G401.6 (cell line): ENCODE measurements around the gene LEMD3.

Experiments used
- FAIRE-seq: peaks from 2 replicates; lab custom pipeline; 2012; peaks lifted over from hg19 to GRCh38; lab: Jason Lieb, UNC

Gene LEMD3

DNA sequence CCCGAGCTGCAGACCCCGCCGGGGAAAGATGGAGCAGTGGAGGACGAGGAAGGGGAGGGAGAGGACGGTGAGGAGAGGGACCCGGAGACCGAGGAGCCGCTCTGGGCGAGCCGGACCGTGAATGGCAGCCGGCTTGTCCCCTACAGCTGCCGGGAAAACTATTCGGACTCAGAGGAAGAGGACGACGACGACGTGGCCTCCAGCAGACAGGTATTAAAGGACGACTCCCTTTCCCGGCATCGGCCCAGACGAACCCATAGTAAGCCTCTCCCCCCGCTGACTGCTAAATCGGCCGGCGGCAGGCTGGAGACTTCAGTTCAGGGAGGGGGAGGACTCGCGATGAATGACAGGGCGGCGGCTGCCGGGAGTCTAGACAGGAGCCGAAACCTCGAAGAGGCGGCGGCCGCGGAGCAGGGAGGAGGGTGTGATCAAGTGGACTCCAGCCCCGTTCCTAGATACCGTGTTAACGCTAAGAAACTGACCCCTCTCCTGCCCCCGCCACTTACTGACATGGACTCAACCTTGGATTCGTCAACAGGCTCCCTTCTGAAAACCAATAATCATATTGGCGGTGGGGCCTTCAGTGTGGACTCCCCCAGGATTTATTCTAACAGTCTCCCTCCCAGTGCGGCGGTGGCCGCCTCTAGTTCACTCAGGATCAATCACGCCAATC, 962 bp downstream of the LEMD3 start:
- no peak for FAIRE-seq

DNA sequence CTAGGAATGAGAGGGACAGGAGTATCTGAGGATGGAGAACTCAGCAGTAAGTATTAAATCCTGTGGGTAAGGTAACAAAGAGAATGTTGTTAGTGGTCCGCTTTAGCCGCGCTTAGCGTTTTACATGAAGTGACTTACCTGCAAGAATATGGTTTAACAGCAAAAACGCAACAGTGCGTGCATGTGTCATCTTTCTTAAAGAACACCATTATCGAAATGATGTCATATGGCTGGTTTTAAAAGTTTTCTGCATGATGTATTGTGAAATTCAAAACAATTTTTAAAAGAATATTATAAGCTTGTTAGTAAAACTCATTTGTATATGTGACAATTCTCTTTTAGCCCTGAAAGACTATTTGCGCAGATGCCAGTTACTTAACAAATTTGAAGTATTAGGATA, 1.7 kb downstream of the LEMD3 start:
- no peak for FAIRE-seq

DNA sequence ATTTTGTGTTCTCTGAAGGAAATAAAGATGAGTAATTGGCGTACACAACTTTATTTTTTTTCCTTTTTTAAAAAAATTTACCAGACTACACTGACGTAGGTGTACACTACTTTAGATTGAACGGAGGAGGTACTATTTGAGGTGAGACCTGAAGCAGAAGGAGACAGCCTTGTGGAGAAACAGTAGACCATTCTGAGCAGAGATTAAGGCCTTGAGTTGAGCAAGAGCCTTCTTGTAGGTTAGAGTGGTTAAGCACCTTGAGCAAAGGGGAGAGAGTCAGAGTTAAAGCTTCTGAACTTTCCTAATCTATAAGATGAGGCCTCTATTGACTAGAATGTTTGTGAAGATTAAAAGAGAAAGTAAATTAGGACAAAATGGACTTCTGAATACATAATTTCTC, 2.5 kb downstream of the LEMD3 start:
- FAIRE-seq = peak; percentile 80

DNA sequence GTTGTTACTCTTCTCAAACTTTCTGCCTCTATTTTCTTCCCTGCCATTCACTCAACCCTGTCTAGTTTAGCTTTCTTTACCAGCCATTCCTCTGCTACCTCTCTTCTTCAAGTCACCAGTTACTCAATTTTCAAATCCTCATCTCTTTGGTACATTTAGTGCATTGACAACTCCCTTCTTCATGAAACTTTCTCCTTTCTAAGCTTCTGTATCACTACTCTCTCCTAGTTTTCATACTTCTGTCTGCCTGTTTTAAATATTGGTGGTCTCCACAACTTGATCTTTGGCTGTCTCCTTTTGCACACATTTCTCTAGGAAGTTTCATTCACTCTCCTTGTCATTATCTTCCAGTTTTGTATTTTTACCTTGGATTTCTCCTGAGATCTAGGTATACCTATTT, 6.0 kb downstream of the LEMD3 start:
- no peak for FAIRE-seq

DNA sequence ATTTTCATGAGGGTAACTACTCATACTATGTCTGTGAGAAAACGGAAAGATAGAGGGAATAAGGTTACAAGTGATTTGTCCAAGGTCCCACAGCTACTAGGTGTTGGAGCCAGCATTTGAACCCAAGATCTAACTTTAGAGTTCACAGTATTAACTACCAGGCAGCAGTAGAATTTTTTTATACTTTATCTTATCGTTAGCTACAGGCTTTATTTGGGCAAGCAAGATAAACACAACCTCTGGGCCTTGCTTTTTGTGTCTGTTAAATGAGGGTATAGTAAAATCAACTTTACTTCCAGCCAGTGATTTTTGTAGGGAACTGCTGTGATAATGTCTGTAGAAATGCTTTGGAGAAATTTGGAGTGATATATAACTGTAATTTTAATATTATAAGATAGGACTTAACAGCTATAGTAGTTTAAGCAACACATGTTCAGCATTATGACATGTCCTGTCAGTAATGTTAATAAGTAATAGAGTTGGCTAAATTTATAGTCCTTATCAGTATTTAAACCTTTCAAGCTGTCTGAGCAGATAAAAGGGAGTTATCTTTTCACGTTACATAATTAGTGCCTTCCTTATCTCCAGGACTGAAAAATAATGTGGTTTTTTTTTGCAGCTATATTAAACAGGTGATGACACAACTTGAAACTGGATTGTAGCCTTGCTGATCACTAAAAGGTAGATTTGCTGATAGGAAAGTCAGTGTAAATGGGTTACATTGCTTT, 12.8 kb downstream of the LEMD3 start:
- FAIRE-seq = no peak

DNA sequence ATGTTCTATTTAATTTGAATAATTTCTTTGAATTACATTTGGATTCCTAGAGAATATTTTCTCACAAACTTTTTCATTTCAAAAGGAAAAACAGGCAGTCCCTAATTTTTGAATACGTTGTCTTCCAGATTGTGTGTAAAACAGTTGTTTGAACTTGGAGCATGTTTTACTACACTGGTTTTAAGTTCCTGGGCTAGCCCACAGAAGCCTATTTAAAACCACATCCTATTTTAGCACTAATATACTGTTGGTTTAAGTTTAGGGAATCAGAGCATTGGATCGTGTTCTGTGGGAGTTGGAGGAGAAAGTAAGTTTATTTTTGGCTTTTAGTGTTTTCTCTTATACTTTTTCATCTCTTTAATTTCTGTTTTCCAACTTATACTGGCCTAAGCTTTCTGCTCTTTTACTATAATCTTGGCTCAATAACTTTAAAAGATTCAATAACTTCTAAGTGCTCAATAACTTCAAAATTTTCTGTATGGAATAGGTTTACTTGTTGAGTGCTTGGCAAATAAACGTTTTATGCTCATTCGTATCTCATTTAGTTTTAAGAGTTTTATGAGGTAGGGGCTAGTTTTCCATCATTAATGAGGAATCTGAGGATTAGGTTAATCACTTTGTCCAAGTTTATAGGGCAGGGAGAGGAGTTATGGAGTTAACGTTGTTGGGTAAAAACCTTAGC, 14.9 kb downstream of the LEMD3 start:
- FAIRE-seq = no peak

DNA sequence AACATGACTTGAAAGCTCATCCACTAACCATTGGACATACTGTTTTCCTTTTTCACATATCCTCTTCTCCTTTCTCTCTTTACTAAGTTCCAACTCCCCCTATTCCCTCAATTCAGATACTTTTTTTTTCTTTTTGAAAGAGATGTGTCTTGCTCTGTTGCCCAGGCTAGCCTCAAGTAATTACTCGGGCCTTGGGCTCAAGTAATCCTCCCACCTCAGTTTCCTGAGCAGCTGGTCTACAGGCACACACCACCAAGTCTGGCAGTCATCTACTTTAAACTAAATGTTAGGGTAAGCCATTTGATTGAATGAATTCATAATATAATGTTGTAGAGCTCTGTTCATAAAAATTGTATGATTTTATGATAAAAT, 15.5 kb downstream of the LEMD3 start:
- FAIRE-seq = no peak

DNA sequence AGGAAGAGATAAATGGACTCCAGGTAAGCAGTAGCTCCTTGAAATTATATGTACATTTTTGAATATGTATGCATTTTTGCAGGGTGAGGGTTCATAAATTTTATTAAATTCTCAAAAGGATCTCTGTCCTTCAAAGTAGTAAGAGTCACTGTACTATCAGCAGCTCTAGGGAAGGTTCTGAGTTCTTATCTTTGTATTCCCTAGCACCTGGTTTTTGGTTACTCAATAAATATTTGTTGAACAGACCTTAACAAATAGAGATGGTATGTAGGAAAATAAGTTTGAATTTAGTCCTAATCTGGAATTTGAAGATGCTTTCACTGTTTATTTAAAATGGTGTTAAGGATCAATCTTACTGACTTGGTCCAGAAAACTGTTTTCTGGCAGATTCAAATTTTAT, 18.3 kb downstream of the LEMD3 start:
- no peak for FAIRE-seq

DNA sequence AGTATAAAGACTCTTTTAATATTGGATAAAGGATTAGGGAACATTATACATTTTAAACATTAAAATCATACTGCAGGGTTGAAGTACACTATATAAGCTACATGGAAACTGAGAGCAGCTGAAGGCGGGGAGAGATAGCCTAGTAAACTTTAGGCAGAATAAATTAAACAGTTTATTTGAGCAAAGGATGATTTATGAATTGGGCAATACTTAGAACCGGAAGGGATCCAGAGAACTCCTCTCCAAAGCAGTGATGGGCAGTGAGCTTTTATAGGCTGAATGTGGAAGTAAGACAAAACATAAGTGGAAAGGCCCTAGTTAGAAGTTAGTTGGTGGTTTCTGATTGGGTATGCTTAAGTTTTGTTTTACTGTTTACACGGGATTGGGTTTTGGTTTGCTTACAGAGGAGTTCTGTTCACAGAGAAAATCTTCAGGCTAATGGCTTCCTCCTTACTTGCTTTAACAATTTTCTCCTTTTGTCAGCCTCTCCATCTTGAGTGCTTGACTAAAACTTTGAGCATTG, 18.9 kb downstream of the LEMD3 start:
- FAIRE-seq = no peak

DNA sequence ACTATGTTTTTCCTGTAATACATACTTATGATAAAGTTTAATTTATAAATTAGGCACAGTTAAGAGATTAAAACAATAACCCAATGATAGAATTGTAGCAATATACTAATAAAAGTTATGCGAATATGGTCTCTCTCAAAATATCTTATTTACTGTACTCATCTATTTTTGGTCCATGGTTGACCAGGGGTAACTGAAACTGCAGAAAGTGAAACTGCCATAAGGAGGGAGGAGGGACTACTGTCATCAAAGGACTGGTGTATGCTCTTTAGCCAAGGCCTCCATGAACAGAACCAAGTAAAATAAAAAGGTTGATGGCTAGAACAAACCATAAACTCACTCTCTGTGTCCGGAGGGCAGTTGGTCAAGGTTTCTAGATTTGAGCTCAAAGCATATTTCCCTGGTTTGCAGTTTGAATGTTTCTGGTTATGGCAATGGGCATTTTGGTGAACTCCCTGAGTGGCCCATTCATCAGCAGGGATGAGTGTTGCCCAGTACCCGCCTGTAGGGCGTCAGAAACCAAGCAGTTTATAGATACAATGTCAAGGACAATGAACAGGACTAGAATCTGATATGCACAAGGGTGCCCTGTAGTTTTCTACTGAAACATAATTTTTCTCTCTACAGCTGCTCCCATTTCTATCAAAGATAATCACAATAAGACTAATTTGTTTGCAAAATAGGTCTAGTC, 19.8 kb downstream of the LEMD3 start:
- no peak for FAIRE-seq

DNA sequence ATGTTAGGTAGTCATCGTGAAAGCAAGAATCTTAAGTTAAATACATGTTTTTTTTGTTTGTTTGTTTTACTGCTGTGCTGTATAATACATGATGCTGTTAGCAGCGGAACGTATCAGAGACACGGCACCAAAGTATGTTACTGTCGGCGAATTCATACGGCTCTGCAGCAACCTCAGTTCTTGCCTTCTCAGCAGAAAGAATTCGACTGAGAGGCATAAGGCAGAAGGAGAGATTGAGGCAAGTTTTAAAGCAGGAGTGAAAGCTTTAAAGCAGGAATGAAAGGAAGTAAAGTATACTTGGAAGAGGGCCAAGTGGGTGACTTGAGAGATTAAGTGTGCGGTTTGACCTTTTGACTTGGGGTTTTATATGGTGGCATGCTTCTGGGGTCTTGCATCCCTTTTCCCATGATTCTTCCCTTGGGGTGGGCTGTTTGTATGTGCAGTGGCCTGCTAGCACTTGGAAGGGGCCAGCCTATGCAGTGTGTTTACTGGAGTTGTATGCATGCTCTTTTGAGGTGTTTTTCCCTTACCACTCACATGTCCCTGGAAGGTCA, 23.7 kb downstream of the LEMD3 start:
- no peak for FAIRE-seq

DNA sequence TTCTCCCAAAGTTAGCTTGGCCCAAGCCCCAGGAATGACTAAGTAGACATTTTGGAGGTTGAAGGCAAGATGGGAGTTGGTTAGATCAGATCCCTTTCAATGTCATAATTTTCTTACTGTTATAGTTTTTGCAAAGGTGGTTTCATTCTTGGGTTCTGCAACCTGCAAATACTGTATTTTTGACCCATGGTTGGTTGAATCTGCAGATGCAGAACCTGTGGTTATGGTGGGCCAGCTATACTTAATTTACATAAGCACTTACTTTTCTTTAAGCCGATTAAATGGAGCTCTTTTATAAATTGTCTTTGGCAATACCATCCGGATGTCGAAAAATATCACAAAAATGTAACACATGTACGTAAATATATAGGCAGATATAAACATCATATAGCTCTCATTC, 25.6 kb downstream of the LEMD3 start:
- FAIRE-seq = no peak

DNA sequence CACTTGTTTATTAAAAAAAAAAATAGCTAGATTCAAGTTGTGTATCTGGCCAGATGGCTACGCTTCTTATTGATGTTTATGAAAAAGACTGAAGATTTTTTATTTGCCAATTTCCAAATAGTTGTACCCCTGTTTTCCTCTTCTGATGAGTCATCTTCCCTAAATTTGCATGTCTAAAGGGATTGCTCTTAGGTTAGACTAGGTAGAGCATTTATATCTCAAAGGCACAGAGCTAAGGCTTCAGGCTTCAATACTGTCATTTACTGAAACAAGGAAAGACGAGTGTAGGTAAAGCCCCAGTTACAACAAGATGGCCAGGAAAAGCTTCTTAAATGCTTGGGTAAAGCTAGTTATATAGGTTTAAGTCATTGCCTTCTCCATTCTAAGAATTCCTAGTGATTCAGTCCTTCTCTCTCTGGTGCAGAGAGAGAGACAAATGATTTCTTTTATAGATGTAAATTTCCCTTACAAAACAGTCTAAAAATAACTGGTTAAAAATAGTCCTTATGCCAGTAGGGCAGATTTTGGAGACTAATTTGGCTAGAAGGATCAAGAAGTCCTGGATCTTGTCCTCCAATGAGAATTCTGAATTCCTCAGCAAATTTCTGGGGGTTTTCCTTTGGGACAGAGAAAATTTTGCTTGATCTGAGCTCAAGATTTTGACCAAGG, 26.1 kb downstream of the LEMD3 start:
- no peak for FAIRE-seq

DNA sequence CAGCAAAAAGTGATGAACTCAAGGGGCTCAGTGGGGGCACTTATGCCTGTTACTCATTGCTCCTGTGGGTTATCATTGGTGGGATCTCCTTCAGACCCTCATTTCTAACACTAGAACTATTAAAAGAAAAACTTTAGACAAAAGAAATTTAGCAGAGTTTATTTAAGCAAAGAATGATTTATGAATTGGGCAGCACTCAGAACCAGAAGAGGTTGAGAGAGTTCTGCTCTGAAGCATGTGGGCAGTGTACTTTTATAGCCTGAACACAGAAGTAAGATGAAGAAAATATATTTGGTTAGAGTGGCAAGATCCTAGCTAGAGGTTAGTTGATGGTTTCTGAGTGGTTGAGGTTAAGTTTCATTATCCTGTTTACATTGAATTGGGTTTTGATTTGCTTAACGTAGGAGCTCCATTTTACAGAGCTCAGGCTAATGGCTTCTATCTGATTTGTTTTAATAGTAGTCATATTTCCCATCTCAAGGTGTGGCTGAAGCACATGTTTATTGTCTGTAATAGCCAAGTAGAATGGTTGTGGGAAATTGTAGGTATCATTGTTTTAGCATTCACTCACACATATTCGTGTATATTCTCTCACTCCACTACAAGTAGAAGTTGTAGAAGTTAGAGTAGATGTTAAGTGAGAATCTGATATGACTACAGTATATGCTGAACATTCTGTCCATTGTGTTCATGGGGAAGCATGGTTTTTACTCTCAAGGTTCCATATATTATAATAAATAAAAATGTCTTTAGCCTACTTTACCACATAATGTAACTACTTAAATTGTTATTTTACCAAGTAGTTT, 27.6 kb downstream of the LEMD3 start:
- no peak for FAIRE-seq

DNA sequence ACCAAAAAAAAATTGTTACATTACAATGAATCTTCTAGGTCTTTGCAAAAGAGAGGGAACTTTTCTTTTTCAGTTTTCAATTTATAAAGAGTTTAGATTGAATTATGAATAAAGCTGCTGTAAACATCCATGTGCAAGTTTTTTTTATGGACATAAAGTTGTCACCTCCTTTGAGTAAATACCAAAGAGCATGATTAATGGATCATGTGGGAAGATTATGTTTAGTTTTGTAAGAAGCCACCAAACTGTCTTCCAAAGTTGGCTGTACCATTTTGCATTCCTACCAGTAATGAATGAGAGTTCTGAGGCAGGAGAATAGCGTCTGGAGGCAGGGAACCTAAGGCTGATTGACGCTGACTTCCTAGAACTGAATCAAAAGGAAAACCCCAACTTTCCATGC, 30.2 kb downstream of the LEMD3 start:
- FAIRE-seq = no peak

DNA sequence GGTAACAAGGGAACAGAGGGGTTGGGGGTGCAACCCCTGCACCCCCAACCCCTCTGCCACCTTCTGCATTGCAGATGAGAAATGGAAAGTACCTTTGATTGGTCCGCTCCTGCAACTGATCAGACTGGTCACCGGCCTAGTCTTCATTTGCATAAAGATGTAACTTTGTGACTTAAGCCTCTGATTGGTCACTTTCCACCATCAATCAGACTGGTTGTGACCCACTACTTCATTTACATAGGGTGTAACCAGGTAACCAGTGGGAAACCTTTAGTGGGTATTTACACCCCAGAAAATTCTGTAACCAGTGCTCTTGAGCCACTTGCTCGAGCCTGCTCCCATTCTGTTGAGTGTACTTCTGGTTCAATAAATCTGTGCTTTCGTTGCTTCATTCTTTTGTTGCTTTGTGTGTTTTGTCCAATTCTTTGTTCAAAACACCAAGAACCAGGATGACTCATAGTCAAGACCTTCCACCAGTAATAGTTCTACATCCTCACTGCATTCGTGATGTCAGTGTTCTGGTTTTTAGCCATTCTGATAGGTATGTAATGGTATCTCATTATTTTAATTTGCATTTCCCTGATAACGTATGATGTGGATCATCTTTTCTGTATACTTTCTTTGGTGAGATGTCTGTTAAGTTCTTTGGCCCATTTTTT, 30.8 kb downstream of the LEMD3 start:
- FAIRE-seq = no peak

DNA sequence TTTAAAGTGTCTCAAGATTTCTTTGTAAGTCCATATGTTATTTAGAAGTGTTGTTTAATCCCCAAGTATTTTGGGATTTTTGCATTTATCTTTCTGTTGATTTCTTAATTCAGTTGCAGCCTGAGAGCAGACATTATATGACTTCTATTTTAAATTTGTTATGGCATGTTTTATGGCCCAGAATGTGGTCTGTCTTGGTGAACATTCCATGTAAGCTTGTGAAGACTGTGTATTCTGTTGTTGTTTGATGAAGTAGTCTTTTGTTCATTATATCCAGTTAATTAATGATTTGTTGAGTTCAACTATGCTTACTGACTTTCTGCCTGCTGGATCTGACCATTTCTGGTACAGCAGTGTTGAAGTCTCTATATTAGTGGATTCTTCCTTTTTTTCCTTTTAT, 34.0 kb downstream of the LEMD3 start:
- FAIRE-seq = no peak

DNA sequence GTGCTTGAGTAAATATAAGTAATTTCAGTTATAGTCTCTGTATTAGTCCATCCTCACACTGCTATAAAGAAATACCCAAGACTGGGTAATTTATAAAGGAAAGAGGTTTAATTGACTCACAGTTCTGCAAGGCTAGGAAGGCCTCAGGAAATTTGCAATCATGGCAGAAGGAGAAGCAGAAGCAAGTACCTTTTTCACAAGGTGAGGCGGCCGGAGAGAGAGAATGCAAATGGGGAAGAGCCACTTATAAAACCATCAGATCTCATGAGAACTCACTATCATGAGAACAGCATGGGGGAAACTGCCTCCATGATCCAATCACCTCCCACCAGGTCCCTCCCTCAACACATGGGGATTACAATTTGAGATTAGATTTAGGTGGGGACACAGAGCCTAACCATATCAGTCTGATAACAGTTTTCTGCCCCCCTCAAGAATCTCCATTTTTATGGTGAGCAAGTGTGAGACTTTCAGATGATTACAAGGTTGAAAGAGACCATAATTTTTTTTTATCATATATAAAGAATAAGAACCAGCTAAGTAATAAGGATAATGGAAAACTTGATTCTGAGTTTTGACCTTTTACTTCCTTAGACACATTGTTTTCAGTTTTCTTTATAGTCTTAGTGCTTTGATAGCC, 35.6 kb downstream of the LEMD3 start:
- no peak for FAIRE-seq

DNA sequence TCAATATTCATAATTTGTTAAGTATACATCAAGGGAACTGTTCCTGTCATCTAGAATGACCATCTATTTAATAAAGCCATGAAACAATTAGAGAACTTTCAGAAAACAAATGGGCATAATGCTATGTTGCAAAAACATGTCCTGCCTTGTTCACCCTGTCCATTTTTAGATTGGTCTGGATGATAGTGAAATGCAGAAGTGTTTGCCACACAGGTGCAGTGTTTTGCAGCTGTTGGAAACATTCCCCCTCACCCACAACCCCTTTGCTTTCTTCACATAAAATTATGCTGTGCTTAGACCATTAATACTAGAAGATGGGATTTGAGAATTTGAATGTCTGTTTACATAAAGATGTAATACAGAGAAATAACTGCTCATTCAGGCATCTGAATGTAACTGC, 36.5 kb downstream of the LEMD3 start:
- FAIRE-seq = no peak

DNA sequence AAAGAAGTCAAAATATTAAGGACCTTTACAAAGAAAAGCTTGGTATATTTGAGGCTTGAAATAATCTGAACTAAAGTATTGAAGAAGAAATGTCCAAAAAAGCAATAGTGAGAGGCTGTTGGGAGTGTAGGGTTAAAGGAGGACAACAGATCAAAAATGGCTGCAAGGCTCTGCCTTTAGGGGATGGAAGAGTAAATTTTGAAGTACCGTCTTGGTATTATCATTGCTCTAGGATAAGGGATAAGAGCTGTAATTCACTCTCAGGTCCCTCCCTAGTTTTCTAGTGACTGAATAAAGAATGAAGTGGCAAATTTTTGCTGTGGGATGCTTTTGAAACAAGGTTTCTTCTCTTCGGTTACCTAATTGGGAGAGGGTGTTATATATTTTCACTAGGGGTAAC, 38.7 kb downstream of the LEMD3 start:
- FAIRE-seq = peak; percentile 3
